ENCODE measurements around the gene TTYH2.

Gene TTYH2

DNA sequence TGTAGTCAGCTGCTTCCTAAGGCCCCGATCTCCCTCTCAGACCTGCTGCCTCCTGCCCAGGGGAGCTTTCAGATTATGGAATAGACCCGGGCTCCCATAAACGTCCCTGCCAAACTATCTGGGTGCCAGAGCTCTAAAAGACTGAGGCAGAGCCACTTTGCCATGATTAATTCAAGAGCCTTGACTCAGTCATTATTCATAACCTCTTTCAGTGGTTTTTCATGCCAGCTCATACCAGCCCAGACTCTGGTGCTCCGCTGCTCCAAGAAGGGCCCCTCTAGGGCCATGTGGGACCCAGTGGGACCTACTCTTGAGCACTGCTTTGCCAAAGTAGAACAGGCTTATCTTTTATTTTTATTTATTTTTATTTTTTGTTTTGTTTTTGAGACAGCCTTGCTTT is 84.6 kb downstream of the TTYH2 start:
- DNase-seq, result no peak

DNA sequence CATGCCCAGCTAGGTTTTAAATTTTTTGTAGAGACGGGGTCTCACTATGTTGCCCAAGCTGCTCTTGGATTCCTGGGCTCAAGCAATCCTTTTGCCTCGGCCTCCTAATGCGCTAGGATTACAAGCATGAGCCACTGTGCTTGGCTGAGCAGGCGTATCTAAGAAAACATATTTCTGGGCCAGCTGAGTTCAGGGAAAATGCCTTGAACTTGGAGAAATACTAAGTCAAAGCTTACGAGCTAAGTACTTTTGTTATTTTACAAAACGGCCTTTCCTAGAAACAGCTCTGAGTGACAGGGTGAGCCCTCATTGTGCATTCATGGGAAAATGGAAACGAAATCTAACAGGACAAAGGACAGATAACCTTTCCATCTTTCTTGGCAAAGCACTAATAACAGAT is 85.4 kb downstream of the TTYH2 start:
- DNase-seq, result no peak

DNA sequence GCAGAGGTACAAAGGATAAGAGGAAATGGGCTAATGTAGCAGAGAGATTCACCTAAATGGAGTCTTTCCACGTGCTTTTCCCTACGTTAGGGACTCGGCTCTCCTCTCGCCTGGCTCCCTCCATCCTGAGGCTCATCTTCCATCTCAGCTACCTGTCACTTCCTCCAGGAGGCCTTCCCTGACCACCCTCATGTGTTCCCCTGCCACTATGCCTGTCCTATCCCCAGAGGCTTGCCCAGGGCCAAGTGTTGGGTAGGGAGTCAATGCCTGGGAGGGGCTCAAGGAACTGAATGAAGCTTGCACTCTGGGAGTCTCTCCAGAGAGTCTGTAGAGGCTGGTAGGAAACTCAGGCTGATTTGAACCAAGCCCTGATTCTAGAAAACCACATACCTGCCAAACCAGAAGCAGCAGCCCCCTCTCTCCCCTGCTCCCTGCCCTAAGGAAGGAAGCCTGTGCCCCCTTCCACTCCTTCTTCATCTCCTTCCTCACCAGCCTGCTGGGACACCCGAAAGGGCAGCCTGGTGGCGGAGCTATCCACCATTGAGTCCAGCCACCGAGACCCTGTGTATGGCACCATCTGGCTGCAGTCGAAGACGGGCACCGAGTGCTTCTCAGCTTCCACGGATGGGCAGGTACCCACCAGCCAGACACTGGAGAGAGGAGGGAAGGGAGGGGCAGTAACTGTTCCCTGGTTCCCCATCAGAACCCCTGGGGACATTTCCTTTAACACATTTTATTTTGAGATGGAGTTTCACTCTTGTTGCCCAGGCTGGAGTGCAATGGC is 86.0 kb downstream of the TTYH2 start:
- DNase-seq, result no peak

DNA sequence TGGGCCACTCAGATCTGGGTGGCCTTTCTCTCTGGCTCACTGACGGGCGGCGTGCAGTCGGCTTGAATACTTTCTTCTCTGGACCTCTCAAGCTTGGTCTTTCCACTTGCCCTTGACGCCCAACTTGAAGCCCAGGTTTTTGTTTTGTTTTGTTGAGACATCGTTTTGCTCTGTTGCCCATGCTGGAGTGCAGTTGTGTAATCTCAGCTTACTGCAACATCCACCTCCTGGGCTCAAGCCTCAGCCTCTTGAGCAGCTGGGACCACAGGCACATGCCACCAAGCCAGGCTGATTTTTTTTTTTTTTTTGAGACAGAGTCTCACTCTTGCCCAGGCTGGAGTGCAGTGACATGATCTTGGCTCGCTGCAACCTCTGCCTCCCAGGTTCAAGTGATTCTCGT is 89.9 kb downstream of the TTYH2 start:
- no peak for DNase-seq

DNA sequence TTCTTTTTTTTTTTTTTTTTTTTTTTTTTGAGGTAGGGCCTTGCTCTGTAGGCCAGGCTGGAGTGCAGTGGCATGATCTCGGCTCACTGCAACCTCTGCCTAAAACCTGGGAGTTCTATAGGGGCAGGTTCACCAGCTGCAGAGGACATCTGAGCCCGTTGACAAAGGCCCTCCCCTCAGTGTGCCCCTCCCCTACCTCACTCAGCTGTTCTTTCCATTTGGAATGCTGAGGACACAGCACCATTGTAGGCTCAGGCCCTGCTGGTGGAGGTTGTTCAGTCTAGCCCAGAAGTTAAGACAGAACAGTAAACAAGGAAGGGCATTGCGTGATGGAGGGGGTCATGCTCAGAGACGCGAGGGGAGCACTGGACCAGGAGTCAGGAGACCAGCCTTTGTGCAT is 90.8 kb downstream of the TTYH2 start:
- DNase-seq, result no peak

DNA sequence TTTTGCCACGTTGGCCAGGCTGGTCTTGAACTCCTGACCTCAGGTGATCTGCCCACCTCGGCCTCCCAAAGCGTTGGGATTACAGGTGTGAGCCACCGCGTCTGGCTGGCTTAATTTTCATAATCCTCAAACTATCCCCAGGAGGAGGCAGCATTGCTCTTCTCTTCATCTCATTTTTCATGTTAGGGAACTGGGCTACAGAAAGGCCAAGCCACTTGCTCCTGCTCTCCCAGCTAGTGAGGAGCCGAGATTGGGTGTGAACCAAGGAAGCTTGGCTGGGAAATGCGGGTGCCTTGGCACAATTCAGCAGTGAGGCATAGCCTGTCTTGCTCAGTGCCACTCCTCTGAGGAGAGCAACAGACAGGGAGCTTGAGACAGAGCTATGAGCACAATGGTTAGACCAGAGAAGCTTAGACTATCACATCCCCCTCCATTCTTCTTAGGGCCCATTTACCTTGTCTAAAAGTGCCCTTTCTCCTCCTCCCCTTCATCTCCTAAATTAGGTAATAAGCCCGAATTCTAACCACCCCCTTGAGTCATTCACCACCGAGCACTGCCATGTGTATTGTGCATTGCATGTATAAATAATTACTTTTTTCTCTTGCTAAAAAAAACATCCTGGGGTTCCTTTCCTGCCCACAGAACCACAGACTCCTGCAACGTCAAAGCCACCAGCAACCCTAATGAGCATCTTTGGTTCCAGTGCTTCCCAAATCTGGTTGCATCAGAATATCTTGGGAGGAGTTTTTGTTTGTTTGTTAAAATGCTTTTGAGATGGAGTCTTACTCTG is 92.7 kb downstream of the TTYH2 start:
- no peak for DNase-seq

DNA sequence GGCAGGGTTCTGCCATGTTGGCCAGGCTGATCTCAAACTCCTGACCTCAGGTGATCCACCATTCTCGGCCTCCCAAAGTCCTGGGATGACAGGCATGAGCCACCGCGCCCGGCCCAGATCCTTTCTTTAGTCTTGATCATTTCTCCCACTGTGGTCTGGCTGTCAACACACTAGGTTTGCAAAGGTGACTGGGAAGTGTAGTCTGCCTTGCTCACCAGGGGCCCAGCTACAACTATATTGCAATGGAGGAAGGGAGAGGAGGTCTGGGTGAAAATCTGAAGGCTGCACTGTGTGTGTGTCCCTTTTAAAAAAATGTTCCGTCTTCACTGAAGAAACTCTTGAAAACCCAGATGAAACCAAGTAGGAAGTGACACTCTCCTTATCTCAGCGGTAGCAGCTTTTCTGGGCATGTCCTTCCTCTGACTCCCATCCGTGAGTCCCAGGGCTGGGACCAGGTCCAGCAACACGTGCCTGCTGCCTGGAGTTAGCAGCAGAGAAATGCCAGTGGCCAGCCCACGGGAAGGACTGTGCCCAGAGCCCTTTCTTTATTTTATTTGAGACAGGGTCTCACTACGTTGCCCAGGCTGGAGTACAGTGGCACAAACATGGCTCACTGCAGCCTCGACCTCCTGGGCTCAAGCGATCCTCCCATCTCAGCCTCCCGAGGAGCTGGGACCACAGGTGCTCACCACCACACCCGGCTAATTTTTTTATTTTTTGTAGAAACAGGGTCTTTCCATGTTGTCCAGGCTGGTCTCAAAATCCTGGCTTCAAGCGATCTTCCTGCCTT is 94.8 kb downstream of the TTYH2 start:
- DNase-seq, result no peak

DNA sequence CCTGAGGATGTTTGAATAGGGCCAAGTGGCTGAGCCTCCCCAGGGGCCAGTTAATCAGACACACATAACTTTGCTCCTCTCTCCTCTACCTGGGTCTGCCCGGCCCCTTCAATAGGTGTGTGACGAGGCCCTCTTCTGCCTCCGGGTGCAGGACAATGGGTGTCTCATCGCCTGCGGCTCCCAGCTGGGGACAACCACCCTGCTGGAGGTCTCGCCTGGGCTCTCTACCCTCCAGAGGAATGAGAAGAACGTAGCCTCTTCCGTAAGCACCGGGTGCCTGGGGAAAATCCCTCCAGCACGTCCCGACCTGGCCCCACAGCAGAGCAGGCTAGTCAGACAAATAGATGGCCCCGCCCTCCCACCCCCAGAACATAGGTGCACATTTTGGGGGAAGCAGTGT is 96.5 kb downstream of the TTYH2 start:
- no peak for DNase-seq

Measured in CD4-positive, alpha-beta T cell treated with Interleukin-4 for 4 hours (primary cell).